Liver (tissue), 9 donors: Measurements from ENCODE around the gene RAD50. TPM values are rescaled to one million over a fixed set of nuclear protein-coding genes. Genes with fewer than 3 reads are reported as not detected.

Experiments
- DNase-seq: peaks from one replicate; pipeline ENCODE4 v3.0.0-alpha.2; 2017; ENCODE audit warnings: low spot score
- H3K27ac ChIP-seq, 2 donors: one replicate each; pipeline ENCODE4 v1.7.0; 2013; ENCODE audit warnings: inconsistent platforms in 2 of 2, low read length in 2 of 2, control low read depth in 1 of 2, low read depth in 1 of 2, mild to moderate bottlenecking in 1 of 2
- H3K27me3 ChIP-seq, 4 donors: one replicate each; pipeline versions ENCODE4 v1.6.1 to v1.7.0; 2013; ENCODE audit warnings: low read length in 3 of 4, inconsistent platforms in 1 of 4, mild to moderate bottlenecking in 1 of 4, moderate library complexity in 1 of 4; ENCODE audit not compliant: control insufficient read depth in 4 of 4, insufficient read depth in 4 of 4
- H3K36me3 ChIP-seq, 4 donors: one replicate each; pipeline versions ENCODE4 v1.6.1 to v1.7.0; 2013; ENCODE audit warnings: low read length in 3 of 4, mild to moderate bottlenecking in 3 of 4, low read depth in 1 of 4, moderate library complexity in 1 of 4; ENCODE audit not compliant: control insufficient read depth in 4 of 4, insufficient read depth in 3 of 4
- H3K4me1 ChIP-seq, 4 donors: one replicate each; pipeline versions ENCODE4 v1.6.1 to v1.7.0; 2013; ENCODE audit warnings: low read length in 3 of 4, mild to moderate bottlenecking in 3 of 4, moderate library complexity in 1 of 4; ENCODE audit not compliant: control insufficient read depth in 4 of 4, insufficient read depth in 4 of 4
- H3K4me3 ChIP-seq, 3 donors: one replicate each; pipeline versions ENCODE4 v1.6.1 to v1.7.0; 2013; ENCODE audit warnings: low read length in 3 of 3, control low read depth in 1 of 3, low read depth in 1 of 3, mild to moderate bottlenecking in 1 of 3
- H3K9ac ChIP-seq, 2 donors: one replicate each; pipeline ENCODE4 v1.7.0; 2013; ENCODE audit warnings: low read length in 2 of 2, mild to moderate bottlenecking in 2 of 2, moderate library complexity in 2 of 2, control low read depth in 1 of 2, low read depth in 1 of 2
- H3K9me3 ChIP-seq, 4 donors: one replicate each; pipeline versions ENCODE4 v1.6.1 to v1.7.0; 2013; ENCODE audit warnings: low read length in 3 of 4; ENCODE audit not compliant: control insufficient read depth in 4 of 4
- FOXA1 ChIP-seq: IDR thresholded peaks from 2 replicates; pipeline ENCODE4 v1.6.1; 2016; ENCODE audit warnings: antibody characterized with exemption
- FOXA2 ChIP-seq: IDR thresholded peaks from 2 replicates; pipeline ENCODE4 v1.6.1; 2016; ENCODE audit warnings: antibody characterized with exemption
- GABPA ChIP-seq, 2 donors: IDR thresholded peaks in 1 of 2; conservative IDR thresholded peaks in 1 of 2; 2 replicates each; pipeline ENCODE4 v1.6.1; 2016; ENCODE audit warnings: antibody characterized with exemption in 2 of 2, mild to moderate bottlenecking in 1 of 2, moderate library complexity in 1 of 2
- HNF4G ChIP-seq: IDR thresholded peaks from 2 replicates; pipeline ENCODE4 v1.6.1; 2016; ENCODE audit warnings: antibody characterized with exemption
- NR2F2 ChIP-seq: IDR thresholded peaks from 2 replicates; pipeline ENCODE4 v1.6.1; 2016; ENCODE audit warnings: antibody characterized with exemption
- RAD21 ChIP-seq, 2 donors: IDR thresholded peaks; 2 replicates each; pipeline ENCODE4 v1.6.1; 2016; ENCODE audit warnings: antibody characterized with exemption in 2 of 2, mild to moderate bottlenecking in 2 of 2
- RXRA ChIP-seq, 2 donors: IDR thresholded peaks; 2 replicates each; pipeline ENCODE4 v1.6.1; 2017 to 2018; ENCODE audit warnings: antibody characterized with exemption in 2 of 2, mild to moderate bottlenecking in 1 of 2
- SP1 ChIP-seq: IDR thresholded peaks from 2 replicates; pipeline ENCODE4 v1.6.1; 2018; ENCODE audit warnings: antibody characterized with exemption, mild to moderate bottlenecking
- TAF1 ChIP-seq: conservative IDR thresholded peaks from 2 replicates; pipeline ENCODE4 v1.6.1; 2016; ENCODE audit warnings: antibody characterized with exemption, mild to moderate bottlenecking
- YY1 ChIP-seq: IDR thresholded peaks from 2 replicates; pipeline ENCODE4 v1.6.1; 2016; ENCODE audit warnings: antibody characterized with exemption, mild to moderate bottlenecking
- WGBS: extraction: QIAGEN DNeasy Blood & Tissue Kit; methylation state at CpG from one replicate; pipeline ENCODE4 v1.1.7; 2013; 5-methylcytosine and 5-hydroxymethylcytosine counted together
- polyA plus RNA-seq, 2 donors: library from polyadenylated mRNA; stranded (reverse) in 1 of 2; unstranded in 1 of 2; fragments of 200-250 nt in 1 of 2; fragments of >200 nt in 1 of 2; fragmentation: Nextera tagmentation in 1 of 2; extraction: Ambion mirVana in 1 of 2; gene quantifications; one replicate each; pipeline versions ENCODE4 v1.2.1 to v1.2.3, GENCODE V29; 2013 to 2015
- total RNA-seq, 2 donors: library from RNA; depleted of rRNA; stranded (reverse); fragments of >200 nt; gene quantifications; one replicate each; pipeline ENCODE4 v1.2.3, GENCODE V29; 2014
- TF ChIP-seq, protein P1 (sequence below): IDR thresholded peaks from 2 replicates; pipeline ENCODE4 v1.6.1; 2016; ENCODE audit warnings: antibody characterized with exemption
- TF ChIP-seq, protein P2 (sequence below): IDR thresholded peaks from 2 replicates; pipeline ENCODE4 v1.6.1; 2016; ENCODE audit warnings: antibody characterized with exemption, mild to moderate bottlenecking
- TF ChIP-seq, protein P3 (sequence below): fragments of 150-350 bp; IDR thresholded peaks from 2 replicates; pipeline ENCODE4 v1.5.1; 2017; ENCODE audit warnings: improper control_type of control experiment, low read depth, low read length; ENCODE audit not compliant: missing input control
- donor health status: healthy.
- donor health status: healthy.
- donor health status: healthy.
- donor health status: healthy.
- donor health status: healthy.

RAD50 gene
- total and polyA plus RNA-seq, 4 donors = 6.1 to 18.7 (median 14.9) TPM

DNA sequence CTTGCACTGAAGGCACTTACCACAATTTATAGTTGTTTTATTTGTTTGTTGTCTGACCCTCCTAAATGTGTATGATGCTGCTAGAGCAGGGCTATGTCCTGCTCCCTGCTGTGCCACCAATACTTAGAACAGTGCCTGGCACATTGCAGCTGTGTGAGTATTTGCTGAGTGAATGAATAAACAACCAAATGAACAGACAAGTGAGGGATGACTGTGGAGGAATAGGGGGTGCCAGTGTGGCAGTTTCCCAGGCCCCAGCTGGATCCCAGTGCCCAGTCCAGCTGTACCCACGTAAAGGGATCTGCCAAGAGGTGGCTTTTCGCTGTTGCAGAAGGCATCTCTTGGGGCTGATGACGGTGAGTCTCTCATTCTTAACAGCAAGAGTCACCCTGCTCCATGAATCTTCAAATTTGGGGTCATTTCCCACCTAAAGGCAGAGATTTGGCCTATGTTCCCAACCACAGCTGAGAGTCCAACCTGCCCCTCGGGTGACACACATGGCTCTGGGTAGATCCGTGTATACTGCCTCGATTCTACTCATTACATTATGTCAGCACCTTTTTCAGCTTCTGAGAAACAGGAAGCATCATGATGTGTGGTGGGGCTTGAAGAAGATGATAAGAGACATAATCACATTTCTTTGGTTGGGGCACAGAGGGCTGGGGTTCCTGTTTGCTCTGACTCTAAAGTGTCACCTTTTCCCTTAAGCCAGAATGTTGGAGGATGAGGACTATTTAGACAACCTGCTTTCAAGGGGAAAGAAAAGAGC lies 27.7 kb upstream of the RAD50 start:
- Histone ChIP-seq H3K27me3 (no peaks in the 10 kb centered on the region), H3K27ac (no peak overlapping the region), H3K9me3 (no peaks in the 10 kb centered on the region), H3K9ac (no peak overlapping the region), H3K4me1 (peaks cover 0 to 7% (median 0%) of the 10 kb centered on the region in 4 donors), H3K4me3 (no peak overlapping the region), H3K36me3 (no peaks in the 10 kb centered on the region)
- DNase-seq = no peak
- 81% methylated on average over 6 of the region's 6 CpGs for WGBS
- TF ChIP-seq SP1 (no peak), RXRA (IDR thresholded peaks at IDR 0.05) (no peak)
- TF ChIP-seq, protein P1, sequence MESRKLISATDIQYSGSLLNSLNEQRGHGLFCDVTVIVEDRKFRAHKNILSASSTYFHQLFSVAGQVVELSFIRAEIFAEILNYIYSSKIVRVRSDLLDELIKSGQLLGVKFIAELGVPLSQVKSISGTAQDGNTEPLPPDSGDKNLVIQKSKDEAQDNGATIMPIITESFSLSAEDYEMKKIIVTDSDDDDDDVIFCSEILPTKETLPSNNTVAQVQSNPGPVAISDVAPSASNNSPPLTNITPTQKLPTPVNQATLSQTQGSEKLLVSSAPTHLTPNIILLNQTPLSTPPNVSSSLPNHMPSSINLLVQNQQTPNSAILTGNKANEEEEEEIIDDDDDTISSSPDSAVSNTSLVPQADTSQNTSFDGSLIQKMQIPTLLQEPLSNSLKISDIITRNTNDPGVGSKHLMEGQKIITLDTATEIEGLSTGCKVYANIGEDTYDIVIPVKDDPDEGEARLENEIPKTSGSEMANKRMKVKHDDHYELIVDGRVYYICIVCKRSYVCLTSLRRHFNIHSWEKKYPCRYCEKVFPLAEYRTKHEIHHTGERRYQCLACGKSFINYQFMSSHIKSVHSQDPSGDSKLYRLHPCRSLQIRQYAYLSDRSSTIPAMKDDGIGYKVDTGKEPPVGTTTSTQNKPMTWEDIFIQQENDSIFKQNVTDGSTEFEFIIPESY = no peak

DNA sequence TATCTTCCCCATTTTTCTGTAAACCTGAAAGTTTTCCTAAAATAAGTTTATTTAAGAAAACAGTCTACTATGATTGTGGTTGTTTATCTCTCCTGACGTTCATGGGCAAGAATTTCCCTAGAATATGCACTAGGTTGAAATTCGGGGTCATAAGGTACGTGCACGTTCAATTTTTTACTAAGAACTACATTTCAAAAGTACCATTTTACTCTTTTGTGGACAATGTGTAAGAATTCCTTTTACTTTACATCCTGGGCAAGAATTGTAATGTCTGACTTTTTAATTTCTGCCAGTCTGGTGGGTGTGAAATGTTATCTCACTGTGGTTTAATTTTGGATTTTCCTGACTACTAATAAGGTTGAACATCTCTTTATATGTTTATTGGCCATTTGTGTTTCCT lies 25.8 kb upstream of the RAD50 start:
- H3K9ac ChIP-seq = no peak overlapping the region
- no peak overlapping the region for H3K27ac ChIP-seq
- WGBS = 83% methylated on average over 4 of the region's 4 CpGs
- peaks cover 0 to 7% (median 0%) of the 10 kb centered on the region in 4 donors for H3K4me1 ChIP-seq
- TF ChIP-seq, protein P1 = no peak
- TF ChIP-seq FOXA1 (no peak), SP1 (no peak), YY1 (no peak), TAF1 (no peak), FOXA2 (no peak)
- no peaks in the 10 kb centered on the region for H3K9me3 ChIP-seq
- no peaks in the 10 kb centered on the region for H3K36me3 ChIP-seq
- H3K27me3 ChIP-seq = no peaks in the 10 kb centered on the region
- H3K4me3 ChIP-seq = no peak overlapping the region
- no peak for DNase-seq

DNA sequence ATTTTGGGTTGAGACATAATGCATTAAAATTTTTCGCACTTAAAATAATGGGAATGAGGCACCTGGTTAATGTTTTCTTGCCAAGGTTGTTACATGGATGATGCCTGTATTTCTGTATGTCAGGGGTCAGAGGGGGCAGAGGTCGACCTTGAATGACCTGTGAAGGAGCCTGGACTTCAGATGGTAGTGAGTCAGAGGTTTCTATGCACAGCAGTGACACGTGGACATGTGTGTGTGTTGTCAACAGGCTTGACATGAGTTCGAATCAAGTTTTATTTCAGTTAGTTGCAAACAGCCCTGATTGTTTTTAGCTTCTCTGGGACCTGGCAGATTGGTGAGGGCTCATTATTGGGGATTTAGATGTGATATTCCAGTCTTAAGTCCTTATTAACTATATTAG lies 17.1 kb upstream of the RAD50 start:
- TF ChIP-seq, protein P1 = no peak
- no peak for TF ChIP-seq GABPA (IDR thresholded peaks at IDR 0.05 in 1 of 2, conservative IDR thresholded peaks at IDR 0.05 in 1 of 2)
- TF ChIP-seq, protein P2, sequence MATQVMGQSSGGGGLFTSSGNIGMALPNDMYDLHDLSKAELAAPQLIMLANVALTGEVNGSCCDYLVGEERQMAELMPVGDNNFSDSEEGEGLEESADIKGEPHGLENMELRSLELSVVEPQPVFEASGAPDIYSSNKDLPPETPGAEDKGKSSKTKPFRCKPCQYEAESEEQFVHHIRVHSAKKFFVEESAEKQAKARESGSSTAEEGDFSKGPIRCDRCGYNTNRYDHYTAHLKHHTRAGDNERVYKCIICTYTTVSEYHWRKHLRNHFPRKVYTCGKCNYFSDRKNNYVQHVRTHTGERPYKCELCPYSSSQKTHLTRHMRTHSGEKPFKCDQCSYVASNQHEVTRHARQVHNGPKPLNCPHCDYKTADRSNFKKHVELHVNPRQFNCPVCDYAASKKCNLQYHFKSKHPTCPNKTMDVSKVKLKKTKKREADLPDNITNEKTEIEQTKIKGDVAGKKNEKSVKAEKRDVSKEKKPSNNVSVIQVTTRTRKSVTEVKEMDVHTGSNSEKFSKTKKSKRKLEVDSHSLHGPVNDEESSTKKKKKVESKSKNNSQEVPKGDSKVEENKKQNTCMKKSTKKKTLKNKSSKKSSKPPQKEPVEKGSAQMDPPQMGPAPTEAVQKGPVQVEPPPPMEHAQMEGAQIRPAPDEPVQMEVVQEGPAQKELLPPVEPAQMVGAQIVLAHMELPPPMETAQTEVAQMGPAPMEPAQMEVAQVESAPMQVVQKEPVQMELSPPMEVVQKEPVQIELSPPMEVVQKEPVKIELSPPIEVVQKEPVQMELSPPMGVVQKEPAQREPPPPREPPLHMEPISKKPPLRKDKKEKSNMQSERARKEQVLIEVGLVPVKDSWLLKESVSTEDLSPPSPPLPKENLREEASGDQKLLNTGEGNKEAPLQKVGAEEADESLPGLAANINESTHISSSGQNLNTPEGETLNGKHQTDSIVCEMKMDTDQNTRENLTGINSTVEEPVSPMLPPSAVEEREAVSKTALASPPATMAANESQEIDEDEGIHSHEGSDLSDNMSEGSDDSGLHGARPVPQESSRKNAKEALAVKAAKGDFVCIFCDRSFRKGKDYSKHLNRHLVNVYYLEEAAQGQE = no peak
- no peak for TF ChIP-seq RXRA (IDR thresholded peaks at IDR 0.05)
- TF ChIP-seq, protein P3, sequence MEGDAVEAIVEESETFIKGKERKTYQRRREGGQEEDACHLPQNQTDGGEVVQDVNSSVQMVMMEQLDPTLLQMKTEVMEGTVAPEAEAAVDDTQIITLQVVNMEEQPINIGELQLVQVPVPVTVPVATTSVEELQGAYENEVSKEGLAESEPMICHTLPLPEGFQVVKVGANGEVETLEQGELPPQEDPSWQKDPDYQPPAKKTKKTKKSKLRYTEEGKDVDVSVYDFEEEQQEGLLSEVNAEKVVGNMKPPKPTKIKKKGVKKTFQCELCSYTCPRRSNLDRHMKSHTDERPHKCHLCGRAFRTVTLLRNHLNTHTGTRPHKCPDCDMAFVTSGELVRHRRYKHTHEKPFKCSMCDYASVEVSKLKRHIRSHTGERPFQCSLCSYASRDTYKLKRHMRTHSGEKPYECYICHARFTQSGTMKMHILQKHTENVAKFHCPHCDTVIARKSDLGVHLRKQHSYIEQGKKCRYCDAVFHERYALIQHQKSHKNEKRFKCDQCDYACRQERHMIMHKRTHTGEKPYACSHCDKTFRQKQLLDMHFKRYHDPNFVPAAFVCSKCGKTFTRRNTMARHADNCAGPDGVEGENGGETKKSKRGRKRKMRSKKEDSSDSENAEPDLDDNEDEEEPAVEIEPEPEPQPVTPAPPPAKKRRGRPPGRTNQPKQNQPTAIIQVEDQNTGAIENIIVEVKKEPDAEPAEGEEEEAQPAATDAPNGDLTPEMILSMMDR = no peak
- no peak for TF ChIP-seq TAF1
- TF ChIP-seq NR2F2 = no peak
- no peak for TF ChIP-seq RAD21 (IDR thresholded peaks at IDR 0.05)
- TF ChIP-seq HNF4G = no peak
- Histone ChIP-seq H3K27me3 (no peaks in the 10 kb centered on the region), H3K4me3 (no peak overlapping the region), H3K36me3 (no peaks in the 10 kb centered on the region), H3K27ac (no peak overlapping the region), H3K4me1 (no peaks in the 10 kb centered on the region), H3K9ac (no peak overlapping the region), H3K9me3 (no peaks in the 10 kb centered on the region)
- DNase-seq = no peak
- WGBS = 69% methylated on average over 4 of the region's 4 CpGs
